ENCODE measurements around the gene TP53I13. TPM values are rescaled to one million over a fixed set of nuclear protein-coding genes. Genes with fewer than 3 reads are reported as not detected.

The TP53I13 gene
- total RNA-seq, 2 experiments from 2014 or later = 54.2 to 55.3 TPM

DNA sequence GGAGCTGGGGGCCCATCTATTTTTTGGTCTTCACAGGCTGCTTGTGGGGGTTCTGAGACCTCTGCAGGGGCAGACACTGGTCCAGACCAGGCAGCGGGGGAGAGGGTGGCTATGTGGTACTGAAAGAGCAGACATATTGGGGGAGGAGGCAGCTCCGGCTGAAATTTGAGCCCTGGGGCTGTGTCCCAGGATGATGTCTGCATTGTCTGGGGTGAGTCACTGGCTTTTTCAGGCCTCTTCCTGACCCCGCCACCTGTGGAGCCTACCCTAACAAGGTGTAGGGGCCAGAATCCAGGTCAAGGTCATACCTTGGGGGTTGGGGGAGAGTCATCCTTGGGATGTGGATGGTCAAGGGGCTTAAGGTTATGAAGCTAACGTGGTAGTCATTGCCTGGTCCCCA is 51.8 kb downstream of the TP53I13 start:
- peaks cover 64% of the 10 kb centered on the region for H3K4me1 Mint-ChIP-seq (ENCODE audit: low read depth)
- no peak for DNase-seq
- H3K9me3 Mint-ChIP-seq = no peaks in the 10 kb centered on the region
- ChIA-PET POLR2A (no interaction called here), CTCF (interaction anchor here (0.9 to 5.9 kb wide), 4 partner anchors 19 to 158 kb away, joined by 3 to 73 read pairs (median 4); no protein-coding TSS in a partner anchor)
- peaks cover 1% of the 10 kb centered on the region for H3K27me3 Mint-ChIP-seq
- no peak overlapping the region for H3K27ac Mint-ChIP-seq
- H3K4me3 Mint-ChIP-seq = no peak overlapping the region
- H3K36me3 Mint-ChIP-seq = no peaks in the 10 kb centered on the region
- intact Hi-C loops (cut with micrococcal nuclease) = loop anchor here (5.0 to 10.0 kb wide), 2 partner anchors 475 to 483 kb away; no protein-coding TSS in a partner anchor

DNA sequence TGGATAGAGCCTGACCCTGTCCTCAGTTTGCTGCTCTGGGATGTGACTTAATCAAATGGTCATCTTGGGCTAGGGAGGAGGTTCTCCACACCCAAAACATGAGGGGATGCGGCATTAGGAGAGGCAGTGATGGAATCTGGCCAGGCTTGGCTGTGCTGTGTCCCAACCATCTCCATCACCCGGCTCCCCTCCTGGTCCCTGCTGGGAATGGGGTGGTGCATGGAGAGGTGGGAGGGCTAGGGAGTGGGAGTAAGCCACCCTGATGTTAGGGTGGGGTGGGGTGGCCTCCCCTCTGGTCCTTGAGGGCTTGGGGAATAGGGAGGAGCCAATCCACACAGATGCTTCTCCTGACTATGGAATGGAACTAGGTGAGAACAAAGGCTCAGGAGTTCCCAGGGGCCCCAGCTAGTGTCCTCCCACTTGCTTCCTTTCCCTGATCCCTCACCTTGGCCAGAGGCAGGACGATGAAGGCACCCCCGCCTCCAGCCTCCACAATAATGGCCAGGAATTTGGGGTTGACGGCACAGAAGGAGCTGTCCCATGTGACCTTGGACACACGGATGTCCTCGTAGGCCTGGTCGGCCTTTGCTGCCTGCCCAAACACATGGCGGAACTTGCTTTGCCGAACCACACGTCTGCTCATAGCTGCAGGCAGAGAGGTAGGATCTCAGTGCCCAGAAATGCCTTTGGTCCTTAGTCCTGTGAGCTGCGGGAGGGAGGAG is 52.4 kb downstream of the TP53I13 start:
- no peak overlapping the region for H3K27ac Mint-ChIP-seq
- H3K27me3 Mint-ChIP-seq = no peaks in the 10 kb centered on the region
- H3K36me3 Mint-ChIP-seq = no peaks in the 10 kb centered on the region
- H3K4me3 Mint-ChIP-seq = peak overlapping the region; percentile 78
- intact Hi-C loops (cut with micrococcal nuclease) = loop anchor here (5.0 to 10.0 kb wide), 2 partner anchors 474 to 484 kb away; no protein-coding TSS in a partner anchor
- H3K9me3 Mint-ChIP-seq = no peaks in the 10 kb centered on the region
- DNase-seq = no peak
- ChIA-PET POLR2A (no interaction called here), CTCF (interaction anchor here (0.6 to 1.4 kb wide), 5 partner anchors 19 to 181 kb away, joined by 3 to 6 read pairs (median 3); no protein-coding TSS in a partner anchor)
- H3K4me1 Mint-ChIP-seq (ENCODE audit: low read depth) = peaks cover 65% of the 10 kb centered on the region

DNA sequence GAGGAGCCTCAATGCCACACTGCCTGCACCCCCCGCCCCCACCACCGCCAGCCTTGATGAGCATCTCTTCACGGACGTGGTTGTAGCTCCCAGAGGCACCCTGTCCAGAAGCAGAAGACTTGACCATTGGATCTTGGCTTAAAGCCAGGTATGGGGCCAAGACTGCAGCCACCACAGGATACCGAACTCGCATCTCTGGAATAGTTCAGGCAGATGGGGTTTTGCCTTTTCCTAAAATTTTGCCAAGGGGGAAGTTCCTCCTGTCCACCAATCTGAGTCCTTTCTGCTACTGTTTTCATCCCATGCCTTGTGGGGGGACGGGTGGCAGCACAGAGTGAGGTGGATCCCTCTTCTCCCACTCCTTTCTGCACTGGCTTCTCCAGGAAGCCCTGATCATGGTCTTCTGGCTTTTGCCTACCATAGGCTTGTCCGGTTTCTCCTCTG is 53.3 kb downstream of the TP53I13 start:
- POLR2A ChIA-PET = no interaction called here
- Mint-ChIP-seq H3K9me3 (no peaks in the 10 kb centered on the region), H3K4me1 (ENCODE audit: low read depth) (peaks cover 61% of the 10 kb centered on the region), H3K36me3 (no peaks in the 10 kb centered on the region), H3K4me3 (peak overlapping the region; percentile 78), H3K27me3 (no peaks in the 10 kb centered on the region), H3K27ac (no peak overlapping the region)
- intact Hi-C loops (cut with micrococcal nuclease) = loop anchor here (5.0 to 10.0 kb wide), 2 partner anchors 473 to 484 kb away; no protein-coding TSS in a partner anchor
- DNase-seq = no peak
- CTCF ChIA-PET = interaction anchor here (0.6 to 1.4 kb wide), 5 partner anchors 18 to 180 kb away, joined by 3 to 6 read pairs (median 3); no protein-coding TSS in a partner anchor

Other genes starting within 250 kb of the TP53I13 start
- 10 to 100 TPM; 29.8 to 34.3 TPM for gene TAOK1, start 178.3 kb upstream of the TP53I13 start, total RNA-seq
- 1 to 10 TPM; 8.9 to 9.8 TPM for gene ABHD15, start 1.7 kb upstream of the TP53I13 start, total RNA-seq
- gene GIT1, start 20.9 kb downstream of the TP53I13 start, total RNA-seq = 10 to 100 TPM; 51.3 to 54.4 TPM
- gene ANKRD13B, start 24.4 kb downstream of the TP53I13 start, total RNA-seq = 10 to 100 TPM; 14.1 to 15.1 TPM
- gene CORO6, start 54.2 kb downstream of the TP53I13 start, total RNA-seq = 10 to 100 TPM; 21.3 to 22.1 TPM

Data from activated CD4-positive, alpha-beta memory T cell treated with anti-CD3 and anti-CD28 coated beads for 36 hours (primary cell).